A204.1 (cell line): Measurements from ENCODE around the gene PRKCE.

ENCODE experiments used
- FAIRE-seq: peaks from 2 replicates; lab custom pipeline; 2012; peaks lifted over from hg19 to GRCh38; lab: Jason Lieb, UNC

PRKCE gene

GRCh38 chr2:46171996-46172546 lies 520.6 kb downstream of the PRKCE start:
- no peak for FAIRE-seq

- FAIRE-seq, result no peak
These were observed 521.6 kb downstream of the PRKCE start for GRCh38 chr2:46173030-46173429.

- no peak for FAIRE-seq
These were observed 522.3 kb downstream of the PRKCE start for GRCh38 chr2:46173636-46174250.

- no peak for FAIRE-seq
These were observed 523.1 kb downstream of the PRKCE start for GRCh38 chr2:46174345-46175170.

- no peak for FAIRE-seq
These were observed 523.9 kb downstream of the PRKCE start for GRCh38 chr2:46175419-46175818.

- FAIRE-seq, result no peak
These were observed 526.1 kb downstream of the PRKCE start for GRCh38 chr2:46177461-46178089.

- no peak for FAIRE-seq
These were observed 527.7 kb downstream of the PRKCE start for GRCh38 chr2:46179037-46179621.

GRCh38 chr2:46180189-46180588 lies 528.7 kb downstream of the PRKCE start:
- FAIRE-seq, result no peak

GRCh38 chr2:46181306-46181705 lies 529.8 kb downstream of the PRKCE start:
- no peak for FAIRE-seq

GRCh38 chr2:46181789-46182530 lies 530.5 kb downstream of the PRKCE start:
- no peak for FAIRE-seq

GRCh38 chr2:46183426-46183825 lies 532.0 kb downstream of the PRKCE start:
- FAIRE-seq, result no peak

GRCh38 chr2:46184794-46185583 lies 533.5 kb downstream of the PRKCE start:
- FAIRE-seq, result no peak

GRCh38 chr2:46187112-46187618 lies 535.7 kb downstream of the PRKCE start:
- FAIRE-seq, result no peak

- FAIRE-seq, result no peak
These were observed 536.7 kb downstream of the PRKCE start for GRCh38 chr2:46188041-46188716.

- FAIRE-seq, result no peak
These were observed 541.9 kb downstream of the PRKCE start for GRCh38 chr2:46193356-46193755.

- FAIRE-seq, result no peak
These were observed 542.4 kb downstream of the PRKCE start for GRCh38 chr2:46193855-46194254.

- no peak for FAIRE-seq
These were observed 543.4 kb downstream of the PRKCE start for GRCh38 chr2:46194856-46195255.

- no peak for FAIRE-seq
These were observed 544.3 kb downstream of the PRKCE start for GRCh38 chr2:46195819-46196218.

GRCh38 chr2:46196871-46197462 lies 545.5 kb downstream of the PRKCE start:
- no peak for FAIRE-seq

GRCh38 chr2:46197672-46198071 lies 546.2 kb downstream of the PRKCE start:
- FAIRE-seq, result no peak
